ENCODE data around the gene TAS2R8. TPM values are rescaled to one million over a fixed set of nuclear protein-coding genes. Genes with fewer than 3 reads are reported as not detected.

The TAS2R8 gene
- total RNA-seq (not detected), polyA plus RNA-seq (ENCODE audit: insufficient read depth, low read depth, low replicate concordance) (not detected)
- long read RNA-seq, donor 1 = 0 reads
- long read RNA-seq, donor 2 = 0 reads

GRCh38 chr12:10807186-10807585, at the start of gene TAS2R8:
TAS2R8 (minus strand) TSS chr12:10807286; CDS start chr12:10806980, 306 bp downstream.
- 48 to 70% methylated on average over 1 of the region's 1 CpG for WGBS, 2 donors
- Histone ChIP-seq H3K4me3 (no peak within 1 kb of the TSS), H3K4me1 (no peaks in the 10 kb centered on the region), H3K36me3 (ENCODE audit: low read depth, missing control alignments) (no peaks in the 10 kb centered on the region), H3K27ac (no peak within 1 kb of the TSS), H3K27me3 (no peaks in the 10 kb centered on the region), H3K9me3 (no peaks in the 10 kb centered on the region)
- intact Hi-C loops (cut with DNase I; ENCODE audit: low total_unique reads) = no loop called here
- no peak for DNase-seq
- no peak for TF ChIP-seq POLR2A (IDR thresholded peaks at IDR 0.05)
- TF ChIP-seq CTCF (IDR thresholded peaks at IDR 0.05) = no peak

- H3K4me1 ChIP-seq = no peaks in the 10 kb centered on the region
- no peak overlapping the region for H3K27ac ChIP-seq
- H3K9me3 ChIP-seq = no peaks in the 10 kb centered on the region
- WGBS, 2 donors = 92 to 94% methylated on average over 2 of the region's 2 CpGs
- intact Hi-C loops (cut with DNase I; ENCODE audit: low total_unique reads) = no loop called here
- no peak for TF ChIP-seq POLR2A (IDR thresholded peaks at IDR 0.05)
- TF ChIP-seq CTCF (IDR thresholded peaks at IDR 0.05) = no peak
- no peak for DNase-seq
- no peaks in the 10 kb centered on the region for H3K27me3 ChIP-seq
- no peaks in the 10 kb centered on the region for H3K36me3 ChIP-seq (ENCODE audit: low read depth, missing control alignments)
- H3K4me3 ChIP-seq = no peak overlapping the region
Measured at GRCh38 chr12:10855807-10856206, 48.7 kb upstream of the TAS2R8 start.

GRCh38 chr12:10853776-10854175, 46.7 kb upstream of the TAS2R8 start:
- Histone ChIP-seq H3K4me3 (no peak overlapping the region), H3K4me1 (no peaks in the 10 kb centered on the region), H3K36me3 (ENCODE audit: low read depth, missing control alignments) (no peaks in the 10 kb centered on the region), H3K27ac (no peak overlapping the region), H3K9me3 (no peaks in the 10 kb centered on the region), H3K27me3 (no peaks in the 10 kb centered on the region)
- intact Hi-C loops (cut with DNase I; ENCODE audit: low total_unique reads) = no loop called here
- 40 to 86% methylated on average over 1 to 2 of the region's 2 CpGs for WGBS, 2 donors
- no peak for TF ChIP-seq CTCF (IDR thresholded peaks at IDR 0.05)
- TF ChIP-seq POLR2A (IDR thresholded peaks at IDR 0.05) = no peak
- no peak for DNase-seq

- Histone ChIP-seq H3K27ac (no peak overlapping the region), H3K27me3 (no peaks in the 10 kb centered on the region), H3K36me3 (ENCODE audit: low read depth, missing control alignments) (no peaks in the 10 kb centered on the region), H3K9me3 (no peaks in the 10 kb centered on the region), H3K4me1 (no peaks in the 10 kb centered on the region), H3K4me3 (no peak overlapping the region)
- DNase-seq = no peak
- 84 to 94% methylated on average over 4 of the region's 4 CpGs for WGBS, 2 donors
- intact Hi-C loops (cut with DNase I; ENCODE audit: low total_unique reads) = no loop called here
- no peak for TF ChIP-seq CTCF (IDR thresholded peaks at IDR 0.05)
- no peak for TF ChIP-seq POLR2A (IDR thresholded peaks at IDR 0.05)
Measured at GRCh38 chr12:10851243-10851858, 44.3 kb upstream of the TAS2R8 start.

- no peaks in the 10 kb centered on the region for H3K4me1 ChIP-seq
- H3K27ac ChIP-seq = no peak within 1 kb of the TSS
- WGBS, 2 donors = 85% methylated on average over 4 of the region's 4 CpGs
- H3K9me3 ChIP-seq = no peaks in the 10 kb centered on the region
- TF ChIP-seq CTCF (IDR thresholded peaks at IDR 0.05) (no peak), POLR2A (IDR thresholded peaks at IDR 0.05) (no peak)
- no peaks in the 10 kb centered on the region for H3K27me3 ChIP-seq
- intact Hi-C loops (cut with DNase I; ENCODE audit: low total_unique reads) = no loop called here
- no peak for DNase-seq
- H3K4me3 ChIP-seq = no peak within 1 kb of the TSS
- no peaks in the 10 kb centered on the region for H3K36me3 ChIP-seq (ENCODE audit: low read depth, missing control alignments)
Measured at GRCh38 chr12:10849425-10849878, 42.4 kb upstream of the TAS2R8 start, which contains the start of gene PRR4. PRR4 (minus strand) TSS chr12:10849475; CDS start chr12:10849437, 38 bp downstream.
